GM23338 (cell line): ENCODE measurements around the gene ERMP1. TPM values are rescaled to one million over a fixed set of nuclear protein-coding genes. Genes with fewer than 3 reads are reported as not detected.
A peak's percentile ranks its signal among the peaks of the same experiment; 100 is the strongest.

Experiments
- ATAC-seq: fragments of 200-7000 bp; cut with Tn5 transposase; 3 replicates; pipeline ENCODE4 v1.9.1; 2020
- DNase-seq: peaks from one replicate; pipeline ENCODE4 v3.0.0-alpha.2; 2015; ENCODE audit warnings: low spot score
- H2AFZ ChIP-seq: fragments of 200-600 bp; sonication (generic); 2 replicates; pipeline ENCODE4 v1.8.0; 2016; ENCODE audit warnings: antibody characterized with exemption, mild to moderate bottlenecking, moderate library complexity
- H3F3A ChIP-seq: fragments of 200-600 bp; sonication (generic); replicated peaks from 2 replicates; pipeline ENCODE4 v1.8.0; 2017; ENCODE audit warnings: antibody characterized with exemption, mixed run types, low read depth
- H3K27ac ChIP-seq: fragments of 200-600 bp; sonication (generic); 2 replicates; pipeline ENCODE4 v1.6.1; 2016; ENCODE audit warnings: low read depth
- H3K27me3 ChIP-seq: fragments of 200-600 bp; sonication (generic); 2 replicates; pipeline ENCODE4 v1.8.0; 2016; ENCODE audit warnings: mild to moderate bottlenecking, mixed run types, moderate library complexity; ENCODE audit not compliant: insufficient read depth
- H3K36me3 ChIP-seq: fragments of 200-600 bp; sonication (generic); 2 replicates; pipeline ENCODE4 v1.8.0; 2016; ENCODE audit warnings: mild to moderate bottlenecking; ENCODE audit not compliant: insufficient read depth
- H3K4me1 ChIP-seq: fragments of 200-600 bp; sonication (generic); 2 replicates; pipeline ENCODE4 v1.8.0; 2016; ENCODE audit warnings: mild to moderate bottlenecking, moderate library complexity; ENCODE audit not compliant: insufficient read depth
- H3K4me2 ChIP-seq: fragments of 200-600 bp; sonication (generic); 2 replicates; pipeline ENCODE4 v1.7.1; 2017; ENCODE audit warnings: mixed run types
- H3K4me3 ChIP-seq: fragments of 200-600 bp; sonication (generic); 2 replicates; pipeline ENCODE4 v1.6.1; 2016; ENCODE audit warnings: mixed run types
- H3K79me2 ChIP-seq: fragments of 200-600 bp; sonication (generic); replicated peaks from 2 replicates; pipeline ENCODE4 v1.8.0; 2017; ENCODE audit warnings: mild to moderate bottlenecking; ENCODE audit not compliant: insufficient read depth
- H3K9me2 ChIP-seq: fragments of 200-600 bp; sonication (generic); 2 replicates; pipeline ENCODE4 v1.8.0; 2017; ENCODE audit not compliant: insufficient read depth
- H4K20me1 ChIP-seq: fragments of 200-600 bp; sonication (generic); replicated peaks from 2 replicates; pipeline ENCODE4 v1.8.0; 2017; ENCODE audit warnings: mild to moderate bottlenecking; ENCODE audit not compliant: insufficient read depth
- H3K27ac Mint-ChIP-seq: 2 replicates; pipeline ENCODE4 v1.8.0; 2020; ENCODE audit warnings: inconsistent platforms, mild to moderate bottlenecking, moderate library complexity, mixed read lengths
- H3K27me3 Mint-ChIP-seq: 3 replicates; pipeline ENCODE4 v1.8.0; 2022; ENCODE audit warnings: low read depth, mild to moderate bottlenecking, moderate library complexity, mixed read lengths, inconsistent platforms; ENCODE audit not compliant: insufficient read depth, poor library complexity
- H3K36me3 Mint-ChIP-seq: 3 replicates; pipeline ENCODE4 v1.8.0; 2021; ENCODE audit warnings: low read depth, mild to moderate bottlenecking, inconsistent platforms, moderate library complexity, mixed read lengths
- H3K4me1 Mint-ChIP-seq: 3 replicates; pipeline ENCODE4 v1.8.0; 2020; ENCODE audit warnings: mild to moderate bottlenecking, inconsistent platforms, mixed read lengths
- H3K4me3 Mint-ChIP-seq: 3 replicates; pipeline ENCODE4 v1.8.0; 2021; ENCODE audit warnings: moderate library complexity, mild to moderate bottlenecking, inconsistent platforms, mixed read lengths
- H3K9me3 Mint-ChIP-seq: 3 replicates; pipeline ENCODE4 v1.8.0; 2020; ENCODE audit warnings: moderate library complexity, mild to moderate bottlenecking, inconsistent platforms, mixed read lengths
- CREB1 ChIP-seq: fragments of 250-450 bp; sonication (Bioruptor Pico); IDR thresholded peaks from 2 replicates; pipeline ENCODE4 v1.5.0; 2020; ENCODE audit warnings: low read depth, mild to moderate bottlenecking, moderate library complexity
- CTCF ChIP-seq, 2 experiments: fragments of 200-600 bp in 1 of 2; sonication (generic) in 1 of 2; conservative IDR thresholded peaks; 2 replicates each; pipeline versions ENCODE4 v1.5.1 to v1.6.1; 2016 to 2017; ENCODE audit warnings: antibody characterized with exemption in 2 of 2, low read depth in 2 of 2, mild to moderate bottlenecking in 2 of 2, moderate library complexity in 1 of 2
- ETS1 ChIP-seq: IDR thresholded peaks from 2 replicates; pipeline ENCODE4 v1.6.1; 2016; ENCODE audit warnings: antibody characterized with exemption
- EZH2 ChIP-seq: fragments of 200-600 bp; sonication (generic); IDR thresholded peaks from one replicate; pipeline ENCODE4 v1.8.0; 2017; ENCODE audit warnings: antibody characterized with exemption, mild to moderate bottlenecking, low read depth; ENCODE audit not compliant: unreplicated experiment
- EZH2phosphoT487 ChIP-seq: fragments of 200-600 bp; sonication (generic); IDR thresholded peaks from one replicate; pipeline ENCODE4 v1.8.1; 2018; ENCODE audit warnings: antibody characterized with exemption; ENCODE audit not compliant: unreplicated experiment
- JUNB ChIP-seq: IDR thresholded peaks from one replicate; pipeline ENCODE4 v1.6.1; 2016; ENCODE audit warnings: antibody characterized with exemption; ENCODE audit not compliant: unreplicated experiment
- NANOG ChIP-seq: IDR thresholded peaks from 2 replicates; pipeline ENCODE4 v1.6.1; 2016; ENCODE audit warnings: antibody characterized with exemption, borderline replicate concordance
- POLR2AphosphoS5 ChIP-seq: IDR thresholded peaks from 2 replicates; pipeline ENCODE4 v1.6.1; 2016; ENCODE audit warnings: antibody characterized with exemption, low read depth
- REST ChIP-seq: IDR thresholded peaks from one replicate; pipeline ENCODE4 v1.6.1; 2018; ENCODE audit warnings: antibody characterized with exemption; ENCODE audit not compliant: unreplicated experiment
- STAT1 ChIP-seq: IDR thresholded peaks from one replicate; pipeline ENCODE4 v1.6.1; 2016; ENCODE audit warnings: antibody characterized with exemption; ENCODE audit not compliant: unreplicated experiment
- ZNF114 ChIP-seq: fragments of 250-450 bp; sonication (Bioruptor Pico); IDR thresholded peaks from 2 replicates; pipeline ENCODE4 v1.5.0; 2020; ENCODE audit warnings: mild to moderate bottlenecking, moderate library complexity
- ZNF331 ChIP-seq: fragments of 250-450 bp; sonication (Bioruptor Pico); IDR thresholded peaks from 2 replicates; pipeline ENCODE4 v1.5.0; 2020; ENCODE audit warnings: low read depth, mild to moderate bottlenecking, moderate library complexity
- ZNF462 ChIP-seq: fragments of 250-450 bp; sonication (Bioruptor Pico); IDR thresholded peaks from 2 replicates; pipeline ENCODE4 v1.5.0; 2020; ENCODE audit warnings: mild to moderate bottlenecking, moderate library complexity
- polyA plus RNA-seq: library from polyadenylated mRNA; unstranded; fragments of >200 nt; fragmentation: Nextera tagmentation; extraction: Ambion mirVana; gene quantifications from 2 replicates; pipeline ENCODE4 v1.2.1, GENCODE V29; 2016
- total RNA-seq: library from RNA; depleted of rRNA; stranded (reverse); fragments of >200 nt; shearing (Covaris generic); gene quantifications from 2 replicates; pipeline ENCODE4 v1.2.3, GENCODE V29; 2014

Gene ERMP1
- total and polyA plus RNA-seq, 2 experiments from 2014 or later, result 5.3 to 23.4 TPM

- Mint-ChIP-seq H3K4me3 (no peak overlapping the region), H3K27ac (no peak overlapping the region), H3K9me3 (no peaks in the 10 kb centered on the region), H3K36me3 (no peaks in the 10 kb centered on the region), H3K27me3 (peaks cover 4% of the 10 kb centered on the region), H3K4me1 (peaks cover 11% of the 10 kb centered on the region; the same call in 2 of the 3 replicates)
- no peaks in the 10 kb centered on the region for H4K20me1 ChIP-seq
- no peak overlapping the region for H3K4me2 ChIP-seq
- no peaks in the 10 kb centered on the region for H3F3A ChIP-seq
- peak overlapping the region; percentile 25; the same call in 1 of the 2 replicates for H2AFZ ChIP-seq
- no peak overlapping the region for H3K4me3 ChIP-seq
- no peak overlapping the region for H3K27ac ChIP-seq
- no peaks in the 10 kb centered on the region for H3K9me2 ChIP-seq
- H3K79me2 ChIP-seq, result no peaks in the 10 kb centered on the region
- TF ChIP-seq CTCF (conservative IDR thresholded peaks at IDR 0.05; ENCODE audit: low read depth in 2 of 2) (no peak), NANOG (no peak), ETS1 (no peak), JUNB (no peak), ZNF114 (no peak), POLR2AphosphoS5 (no peak), EZH2phosphoT487 (no peak), REST (no peak), CREB1 (CRISPR knock-in tag) (no peak), STAT1 (no peak), ZNF331 (CRISPR knock-in tag) (no peak), EZH2 (no peak), ZNF462 (CRISPR knock-in tag) (no peak)
- H3K27me3 ChIP-seq, result no peaks in the 10 kb centered on the region
- H3K36me3 ChIP-seq, result no peaks in the 10 kb centered on the region
- peaks cover 8% of the 10 kb centered on the region; the same call in 1 of the 2 replicates for H3K4me1 ChIP-seq
- DNase-seq, result no peak
- ATAC-seq, result no peak
These were observed 37.1 kb upstream of the ERMP1 start for GRCh38 chr9:5870020-5870339.
